ENCODE measurements around the gene THOC6. TPM values are rescaled to one million over a fixed set of nuclear protein-coding genes. Genes with fewer than 3 reads are reported as not detected.

Gene THOC6
- polyA plus RNA-seq, 3 donors = 42.4 to 59.2 (median 57.7) TPM

- no peak overlapping the region for H3K4me3 Mint-ChIP-seq
- no peaks in the 10 kb centered on the region for H3K36me3 Mint-ChIP-seq
- intact Hi-C loops (cut with micrococcal nuclease) = no loop called here
- H4K20me1 ChIP-seq (ENCODE audit: insufficient read depth, low read length) = no peaks in the 10 kb centered on the region
- H3K4me1 ChIP-seq (ENCODE audit: control insufficient read depth in 1 of 2, insufficient read depth in 2 of 2, low read length in 2 of 2) = no peaks in the 10 kb centered on the region
- DNase-seq = no peak
- H3K4me2 ChIP-seq (replicated peaks; ENCODE audit: extremely low read depth, low read length, poor library complexity, severe bottlenecking) = no peak overlapping the region
- H3K9me3 ChIP-seq (replicated peaks in 1 of 2; ENCODE audit: control insufficient read depth in 1 of 2, insufficient read depth in 1 of 2, low read length in 2 of 2) = no peaks in the 10 kb centered on the region
- H3K79me2 ChIP-seq (ENCODE audit: insufficient read depth, low read length) = no peaks in the 10 kb centered on the region
- no peak overlapping the region for H3K27ac Mint-ChIP-seq
- TF ChIP-seq, protein P1, sequence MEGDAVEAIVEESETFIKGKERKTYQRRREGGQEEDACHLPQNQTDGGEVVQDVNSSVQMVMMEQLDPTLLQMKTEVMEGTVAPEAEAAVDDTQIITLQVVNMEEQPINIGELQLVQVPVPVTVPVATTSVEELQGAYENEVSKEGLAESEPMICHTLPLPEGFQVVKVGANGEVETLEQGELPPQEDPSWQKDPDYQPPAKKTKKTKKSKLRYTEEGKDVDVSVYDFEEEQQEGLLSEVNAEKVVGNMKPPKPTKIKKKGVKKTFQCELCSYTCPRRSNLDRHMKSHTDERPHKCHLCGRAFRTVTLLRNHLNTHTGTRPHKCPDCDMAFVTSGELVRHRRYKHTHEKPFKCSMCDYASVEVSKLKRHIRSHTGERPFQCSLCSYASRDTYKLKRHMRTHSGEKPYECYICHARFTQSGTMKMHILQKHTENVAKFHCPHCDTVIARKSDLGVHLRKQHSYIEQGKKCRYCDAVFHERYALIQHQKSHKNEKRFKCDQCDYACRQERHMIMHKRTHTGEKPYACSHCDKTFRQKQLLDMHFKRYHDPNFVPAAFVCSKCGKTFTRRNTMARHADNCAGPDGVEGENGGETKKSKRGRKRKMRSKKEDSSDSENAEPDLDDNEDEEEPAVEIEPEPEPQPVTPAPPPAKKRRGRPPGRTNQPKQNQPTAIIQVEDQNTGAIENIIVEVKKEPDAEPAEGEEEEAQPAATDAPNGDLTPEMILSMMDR (IDR thresholded peaks at IDR 0.05) = no peak
- no peaks in the 10 kb centered on the region for H3K4me1 Mint-ChIP-seq
- WGBS (ENCODE audit: insufficient coverage) = 100% methylated on average over 6 of the region's 14 CpGs
- no peaks in the 10 kb centered on the region for H3K27me3 ChIP-seq (ENCODE audit: control insufficient read depth in 2 of 2, insufficient read depth in 2 of 2, low read length in 2 of 2)
- no peak overlapping the region for H3K9ac ChIP-seq (ENCODE audit: insufficient read depth, low read length, poor library complexity, severe bottlenecking)
- no peak overlapping the region for H2AFZ ChIP-seq (ENCODE audit: insufficient read depth, low read depth, low read length, poor library complexity, severe bottlenecking)
- H3K36me3 ChIP-seq (replicated peaks in 1 of 2; ENCODE audit: control insufficient read depth in 1 of 2, insufficient read depth in 2 of 2, low read length in 2 of 2) = no peaks in the 10 kb centered on the region
- no peak overlapping the region for H3K27ac ChIP-seq (ENCODE audit: low read depth in 1 of 2, low read length in 2 of 2)
- H3K4me3 ChIP-seq (replicated peaks in 1 of 3; ENCODE audit: low read depth in 2 of 3, low read length in 3 of 3) = no peak overlapping the region
- H3K27me3 Mint-ChIP-seq (ENCODE audit: low read depth in 3 of 3) = peaks cover 9 to 13% (median 9%) of the 10 kb centered on the region in 3 donors
- H3K9me3 Mint-ChIP-seq = no peaks in the 10 kb centered on the region
These were observed 31.3 kb upstream of the THOC6 start for GRCh38 chr16:2992383-2993081.

GRCh38 chr16:2996298-2996697 is 27.5 kb upstream of the THOC6 start:
- no peaks in the 10 kb centered on the region for H3K36me3 ChIP-seq (replicated peaks in 1 of 2; ENCODE audit: control insufficient read depth in 1 of 2, insufficient read depth in 2 of 2, low read length in 2 of 2)
- H3K9ac ChIP-seq (ENCODE audit: insufficient read depth, low read length, poor library complexity, severe bottlenecking) = no peak overlapping the region
- no peaks in the 10 kb centered on the region for H3K4me1 ChIP-seq (ENCODE audit: control insufficient read depth in 1 of 2, insufficient read depth in 2 of 2, low read length in 2 of 2)
- Mint-ChIP-seq H3K9me3 (no peaks in the 10 kb centered on the region), H3K4me3 (no peak overlapping the region), H3K27me3 (ENCODE audit: low read depth in 3 of 3) (peaks cover 0 to 13% (median 8%) of the 10 kb centered on the region in 3 donors), H3K27ac (no peak overlapping the region), H3K4me1 (no peaks in the 10 kb centered on the region), H3K36me3 (no peaks in the 10 kb centered on the region)
- TF ChIP-seq, protein P1 (IDR thresholded peaks at IDR 0.05) = no peak
- H3K27me3 ChIP-seq (ENCODE audit: control insufficient read depth in 2 of 2, insufficient read depth in 2 of 2, low read length in 2 of 2) = no peaks in the 10 kb centered on the region
- H3K4me3 ChIP-seq (replicated peaks in 1 of 3; ENCODE audit: low read depth in 2 of 3, low read length in 3 of 3) = no peak overlapping the region
- H4K20me1 ChIP-seq (ENCODE audit: insufficient read depth, low read length) = no peaks in the 10 kb centered on the region
- intact Hi-C loops (cut with micrococcal nuclease) = loop anchor here in 1 of 2 donors (5.0 kb wide), 1 partner anchor 36 kb away; no protein-coding TSS in a partner anchor
- H3K9me3 ChIP-seq (replicated peaks in 1 of 2; ENCODE audit: control insufficient read depth in 1 of 2, insufficient read depth in 1 of 2, low read length in 2 of 2) = no peaks in the 10 kb centered on the region
- DNase-seq = no peak
- WGBS (ENCODE audit: insufficient coverage) = 97% methylated on average over 6 of the region's 13 CpGs
- H3K27ac ChIP-seq (ENCODE audit: low read depth in 1 of 2, low read length in 2 of 2) = no peak overlapping the region
- no peaks in the 10 kb centered on the region for H3K79me2 ChIP-seq (ENCODE audit: insufficient read depth, low read length)
- H2AFZ ChIP-seq (ENCODE audit: insufficient read depth, low read depth, low read length, poor library complexity, severe bottlenecking) = no peak overlapping the region
- H3K4me2 ChIP-seq (replicated peaks; ENCODE audit: extremely low read depth, low read length, poor library complexity, severe bottlenecking) = no peak overlapping the region
